K562 (cell line): Measurements from ENCODE around the gene TMF1. TPM values are rescaled to one million over a fixed set of nuclear protein-coding genes. Genes with fewer than 3 reads are reported as not detected.

Experiments used
- CHD2 ChIP-seq: IDR thresholded peaks from 2 replicates; pipeline ENCODE4 v1.6.1; 2011; ENCODE audit warnings: low read depth, low read length
- DNMT1 ChIP-seq: fragments of 450-650 bp; IDR thresholded peaks from 2 replicates; pipeline ENCODE4 v1.6.1; 2016; ENCODE audit warnings: antibody characterized with exemption, mild to moderate bottlenecking
- HDAC1 ChIP-seq, 2 experiments: fragments of 450-650 bp; IDR thresholded peaks; 2 replicates each; pipeline ENCODE4 v1.6.1; 2016 to 2017; ENCODE audit warnings: inconsistent platforms in 1 of 2, mild to moderate bottlenecking in 1 of 2, moderate library complexity in 1 of 2
- KAT7 ChIP-seq: sonication (generic); formaldehyde crosslinking; IDR thresholded peaks from 2 replicates; pipeline ENCODE4 v1.8.0; 2022; ENCODE audit warnings: missing genetic modification reagents, mild to moderate bottlenecking, borderline replicate concordance
- MBD2 ChIP-seq: sonication (generic); IDR thresholded peaks from 2 replicates; pipeline ENCODE4 v1.6.1; 2016; ENCODE audit warnings: low read depth, borderline replicate concordance
- TCF7L2 ChIP-seq: fragments of 150-350 bp; IDR thresholded peaks from 2 replicates; pipeline ENCODE4 v1.6.1; 2016; ENCODE audit warnings: low read depth, mild to moderate bottlenecking, low read length, moderate library complexity
- THRAP3 ChIP-seq: fragments of 450-650 bp; IDR thresholded peaks from 2 replicates; pipeline ENCODE4 v1.6.1; 2016; ENCODE audit warnings: mild to moderate bottlenecking, inconsistent platforms, borderline replicate concordance
- ZNF311 ChIP-seq: fragments of 250-450 bp; sonication (Bioruptor Pico); IDR thresholded peaks from 2 replicates; pipeline ENCODE4 v1.4.0; 2020; ENCODE audit warnings: mild to moderate bottlenecking, moderate library complexity
- polyA plus RNA-seq, 8 experiments: library from polyadenylated mRNA; depleted of rRNA in 4 of 8; stranded (reverse) in 5 of 8; unstranded in 3 of 8; fragments of >200 nt; fragmentation: Nextera tagmentation in 2 of 8; fragmentation: Illumina TruSeq in 1 of 8; extraction: Ambion mirVana in 2 of 8; extraction: Trizol in 1 of 8; gene quantifications; 2 replicates each; pipeline versions ENCODE4 v1.2.1 to v1.2.3, GENCODE V29; 2011 to 2014; ENCODE audit warnings: inconsistent platforms in 1 of 8, missing spikeins in 1 of 8
- total RNA-seq, 7 experiments: library from RNA; depleted of rRNA in 6 of 7; stranded (reverse); fragments of >200 nt in 6 of 7; fragmentation: Illumina TruSeq in 2 of 7; extraction: Trizol in 2 of 7; gene quantifications; 2 replicates each; pipeline versions ENCODE4 v1.2.1 to v1.2.3, GENCODE V29; 2011 to 2021; ENCODE audit warnings: low replicate concordance in 1 of 7
- TF ChIP-seq, protein P1 (sequence below): fragments of 250-450 bp; sonication (Bioruptor Pico); IDR thresholded peaks from 2 replicates; pipeline ENCODE4 v1.5.0; 2020; ENCODE audit warnings: mild to moderate bottlenecking
- TF ChIP-seq, protein P2 (sequence below), 3 experiments: fragments of 200-800 bp in 1 of 3; fragments of 250-450 bp in 1 of 3; fragments of 450-650 bp in 1 of 3; sonication (Bioruptor Pico) in 1 of 3; sonication (Bioruptor generic) in 1 of 3; formaldehyde crosslinking in 1 of 3; IDR thresholded peaks; 2 replicates each; pipeline versions ENCODE4 v1.6.1 to v1.8.0; 2016 to 2022; ENCODE audit warnings: mild to moderate bottlenecking in 2 of 3, missing genetic modification characterization in 2 of 3, missing compliant biosample characterization in 1 of 3, moderate library complexity in 1 of 3
- TF ChIP-seq, protein P3 (sequence below): fragments of 450-650 bp; IDR thresholded peaks from 2 replicates; pipeline ENCODE4 v1.6.1; 2017; ENCODE audit warnings: antibody characterized with exemption, mild to moderate bottlenecking
- TF ChIP-seq, protein P4 (sequence below): sonication (generic); formaldehyde crosslinking; IDR thresholded peaks from 2 replicates; pipeline ENCODE4 v1.8.0; 2022; ENCODE audit warnings: mild to moderate bottlenecking, low read depth, missing genetic modification reagents
- TF ChIP-seq, protein P5 (sequence below): fragments of 150-350 bp; IDR thresholded peaks from 2 replicates; pipeline ENCODE4 v1.6.1; 2014; ENCODE audit warnings: low read depth, mild to moderate bottlenecking, low read length, borderline replicate concordance

Gene TMF1
- total and polyA plus RNA-seq, 9 of the 15 experiments (the other 6 are each of a cell fraction or from before 2014, with no cell fraction given): 3.1 to 13.9 (median 10.3) TPM

DNA sequence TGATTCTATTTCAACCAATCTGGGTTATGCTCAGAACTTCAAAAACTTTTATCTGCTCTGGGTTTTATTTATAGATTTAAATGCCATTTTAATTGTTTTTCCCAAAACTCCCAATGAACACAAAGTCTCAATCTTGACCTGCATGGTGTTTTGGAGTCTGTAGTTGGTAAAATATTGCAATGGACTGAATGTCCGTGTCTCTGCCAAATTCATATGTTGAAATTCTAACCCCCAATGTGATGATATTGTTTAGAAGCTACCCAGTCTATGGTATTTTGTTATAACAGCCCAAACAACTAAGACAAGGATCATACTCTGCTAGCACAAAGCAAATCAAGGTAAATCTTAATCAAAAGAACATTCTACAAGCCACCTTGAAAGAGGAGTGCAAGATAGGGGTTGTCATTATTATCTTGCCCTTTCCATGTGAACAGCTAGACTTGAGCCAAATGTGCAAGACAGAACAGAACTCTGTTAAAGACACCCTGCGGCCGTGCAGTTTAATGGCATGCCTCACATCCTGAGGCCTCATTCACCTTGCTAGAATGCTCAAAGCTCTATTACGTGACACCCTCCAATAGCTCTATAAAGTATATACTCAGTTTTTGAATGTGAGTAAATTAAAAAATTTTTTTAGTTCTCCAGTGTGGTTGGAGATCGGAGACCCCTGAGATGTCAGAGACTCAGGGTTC is 46.2 kb downstream of the TMF1 start (continued):
- TF ChIP-seq, protein P1, sequence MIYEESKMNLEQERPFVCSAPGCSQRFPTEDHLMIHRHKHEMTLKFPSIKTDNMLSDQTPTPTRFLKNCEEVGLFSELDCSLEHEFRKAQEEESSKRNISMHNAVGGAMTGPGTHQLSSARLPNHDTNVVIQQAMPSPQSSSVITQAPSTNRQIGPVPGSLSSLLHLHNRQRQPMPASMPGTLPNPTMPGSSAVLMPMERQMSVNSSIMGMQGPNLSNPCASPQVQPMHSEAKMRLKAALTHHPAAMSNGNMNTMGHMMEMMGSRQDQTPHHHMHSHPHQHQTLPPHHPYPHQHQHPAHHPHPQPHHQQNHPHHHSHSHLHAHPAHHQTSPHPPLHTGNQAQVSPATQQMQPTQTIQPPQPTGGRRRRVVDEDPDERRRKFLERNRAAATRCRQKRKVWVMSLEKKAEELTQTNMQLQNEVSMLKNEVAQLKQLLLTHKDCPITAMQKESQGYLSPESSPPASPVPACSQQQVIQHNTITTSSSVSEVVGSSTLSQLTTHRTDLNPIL (CRISPR knock-in tag): no peak
- TF ChIP-seq MBD2: no peak
- no peak for TF ChIP-seq ZNF311 (CRISPR knock-in tag)
- TF ChIP-seq, protein P2, sequence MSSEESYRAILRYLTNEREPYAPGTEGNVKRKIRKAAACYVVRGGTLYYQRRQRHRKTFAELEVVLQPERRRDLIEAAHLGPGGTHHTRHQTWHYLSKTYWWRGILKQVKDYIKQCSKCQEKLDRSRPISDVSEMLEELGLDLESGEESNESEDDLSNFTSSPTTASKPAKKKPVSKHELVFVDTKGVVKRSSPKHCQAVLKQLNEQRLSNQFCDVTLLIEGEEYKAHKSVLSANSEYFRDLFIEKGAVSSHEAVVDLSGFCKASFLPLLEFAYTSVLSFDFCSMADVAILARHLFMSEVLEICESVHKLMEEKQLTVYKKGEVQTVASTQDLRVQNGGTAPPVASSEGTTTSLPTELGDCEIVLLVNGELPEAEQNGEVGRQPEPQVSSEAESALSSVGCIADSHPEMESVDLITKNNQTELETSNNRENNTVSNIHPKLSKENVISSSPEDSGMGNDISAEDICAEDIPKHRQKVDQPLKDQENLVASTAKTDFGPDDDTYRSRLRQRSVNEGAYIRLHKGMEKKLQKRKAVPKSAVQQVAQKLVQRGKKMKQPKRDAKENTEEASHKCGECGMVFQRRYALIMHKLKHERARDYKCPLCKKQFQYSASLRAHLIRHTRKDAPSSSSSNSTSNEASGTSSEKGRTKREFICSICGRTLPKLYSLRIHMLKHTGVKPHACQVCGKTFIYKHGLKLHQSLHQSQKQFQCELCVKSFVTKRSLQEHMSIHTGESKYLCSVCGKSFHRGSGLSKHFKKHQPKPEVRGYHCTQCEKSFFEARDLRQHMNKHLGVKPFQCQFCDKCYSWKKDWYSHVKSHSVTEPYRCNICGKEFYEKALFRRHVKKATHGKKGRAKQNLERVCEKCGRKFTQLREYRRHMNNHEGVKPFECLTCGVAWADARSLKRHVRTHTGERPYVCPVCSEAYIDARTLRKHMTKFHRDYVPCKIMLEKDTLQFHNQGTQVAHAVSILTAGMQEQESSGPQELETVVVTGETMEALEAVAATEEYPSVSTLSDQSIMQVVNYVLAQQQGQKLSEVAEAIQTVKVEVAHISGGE (CRISPR knock-in tag; IDR thresholded peaks at IDR 0.05): no peak
- no peak for TF ChIP-seq HDAC1 (IDR thresholded peaks at IDR 0.05)
- TF ChIP-seq KAT7: no peak
- TF ChIP-seq, protein P3, sequence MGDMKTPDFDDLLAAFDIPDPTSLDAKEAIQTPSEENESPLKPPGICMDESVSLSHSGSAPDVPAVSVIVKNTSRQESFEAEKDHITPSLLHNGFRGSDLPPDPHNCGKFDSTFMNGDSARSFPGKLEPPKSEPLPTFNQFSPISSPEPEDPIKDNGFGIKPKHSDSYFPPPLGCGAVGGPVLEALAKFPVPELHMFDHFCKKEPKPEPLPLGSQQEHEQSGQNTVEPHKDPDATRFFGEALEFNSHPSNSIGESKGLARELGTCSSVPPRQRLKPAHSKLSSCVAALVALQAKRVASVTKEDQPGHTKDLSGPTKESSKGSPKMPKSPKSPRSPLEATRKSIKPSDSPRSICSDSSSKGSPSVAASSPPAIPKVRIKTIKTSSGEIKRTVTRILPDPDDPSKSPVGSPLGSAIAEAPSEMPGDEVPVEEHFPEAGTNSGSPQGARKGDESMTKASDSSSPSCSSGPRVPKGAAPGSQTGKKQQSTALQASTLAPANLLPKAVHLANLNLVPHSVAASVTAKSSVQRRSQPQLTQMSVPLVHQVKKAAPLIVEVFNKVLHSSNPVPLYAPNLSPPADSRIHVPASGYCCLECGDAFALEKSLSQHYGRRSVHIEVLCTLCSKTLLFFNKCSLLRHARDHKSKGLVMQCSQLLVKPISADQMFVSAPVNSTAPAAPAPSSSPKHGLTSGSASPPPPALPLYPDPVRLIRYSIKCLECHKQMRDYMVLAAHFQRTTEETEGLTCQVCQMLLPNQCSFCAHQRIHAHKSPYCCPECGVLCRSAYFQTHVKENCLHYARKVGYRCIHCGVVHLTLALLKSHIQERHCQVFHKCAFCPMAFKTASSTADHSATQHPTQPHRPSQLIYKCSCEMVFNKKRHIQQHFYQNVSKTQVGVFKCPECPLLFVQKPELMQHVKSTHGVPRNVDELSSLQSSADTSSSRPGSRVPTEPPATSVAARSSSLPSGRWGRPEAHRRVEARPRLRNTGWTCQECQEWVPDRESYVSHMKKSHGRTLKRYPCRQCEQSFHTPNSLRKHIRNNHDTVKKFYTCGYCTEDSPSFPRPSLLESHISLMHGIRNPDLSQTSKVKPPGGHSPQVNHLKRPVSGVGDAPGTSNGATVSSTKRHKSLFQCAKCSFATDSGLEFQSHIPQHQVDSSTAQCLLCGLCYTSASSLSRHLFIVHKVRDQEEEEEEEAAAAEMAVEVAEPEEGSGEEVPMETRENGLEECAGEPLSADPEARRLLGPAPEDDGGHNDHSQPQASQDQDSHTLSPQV: no peak
- TF ChIP-seq, protein P4, sequence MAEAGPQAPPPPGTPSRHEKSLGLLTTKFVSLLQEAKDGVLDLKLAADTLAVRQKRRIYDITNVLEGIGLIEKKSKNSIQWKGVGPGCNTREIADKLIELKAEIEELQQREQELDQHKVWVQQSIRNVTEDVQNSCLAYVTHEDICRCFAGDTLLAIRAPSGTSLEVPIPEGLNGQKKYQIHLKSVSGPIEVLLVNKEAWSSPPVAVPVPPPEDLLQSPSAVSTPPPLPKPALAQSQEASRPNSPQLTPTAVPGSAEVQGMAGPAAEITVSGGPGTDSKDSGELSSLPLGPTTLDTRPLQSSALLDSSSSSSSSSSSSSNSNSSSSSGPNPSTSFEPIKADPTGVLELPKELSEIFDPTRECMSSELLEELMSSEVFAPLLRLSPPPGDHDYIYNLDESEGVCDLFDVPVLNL (CRISPR knock-in tag): no peak
- no peak for TF ChIP-seq DNMT1
- TF ChIP-seq THRAP3: no peak
- no peak for TF ChIP-seq CHD2
- TF ChIP-seq TCF7L2: no peak
- TF ChIP-seq, protein P5, sequence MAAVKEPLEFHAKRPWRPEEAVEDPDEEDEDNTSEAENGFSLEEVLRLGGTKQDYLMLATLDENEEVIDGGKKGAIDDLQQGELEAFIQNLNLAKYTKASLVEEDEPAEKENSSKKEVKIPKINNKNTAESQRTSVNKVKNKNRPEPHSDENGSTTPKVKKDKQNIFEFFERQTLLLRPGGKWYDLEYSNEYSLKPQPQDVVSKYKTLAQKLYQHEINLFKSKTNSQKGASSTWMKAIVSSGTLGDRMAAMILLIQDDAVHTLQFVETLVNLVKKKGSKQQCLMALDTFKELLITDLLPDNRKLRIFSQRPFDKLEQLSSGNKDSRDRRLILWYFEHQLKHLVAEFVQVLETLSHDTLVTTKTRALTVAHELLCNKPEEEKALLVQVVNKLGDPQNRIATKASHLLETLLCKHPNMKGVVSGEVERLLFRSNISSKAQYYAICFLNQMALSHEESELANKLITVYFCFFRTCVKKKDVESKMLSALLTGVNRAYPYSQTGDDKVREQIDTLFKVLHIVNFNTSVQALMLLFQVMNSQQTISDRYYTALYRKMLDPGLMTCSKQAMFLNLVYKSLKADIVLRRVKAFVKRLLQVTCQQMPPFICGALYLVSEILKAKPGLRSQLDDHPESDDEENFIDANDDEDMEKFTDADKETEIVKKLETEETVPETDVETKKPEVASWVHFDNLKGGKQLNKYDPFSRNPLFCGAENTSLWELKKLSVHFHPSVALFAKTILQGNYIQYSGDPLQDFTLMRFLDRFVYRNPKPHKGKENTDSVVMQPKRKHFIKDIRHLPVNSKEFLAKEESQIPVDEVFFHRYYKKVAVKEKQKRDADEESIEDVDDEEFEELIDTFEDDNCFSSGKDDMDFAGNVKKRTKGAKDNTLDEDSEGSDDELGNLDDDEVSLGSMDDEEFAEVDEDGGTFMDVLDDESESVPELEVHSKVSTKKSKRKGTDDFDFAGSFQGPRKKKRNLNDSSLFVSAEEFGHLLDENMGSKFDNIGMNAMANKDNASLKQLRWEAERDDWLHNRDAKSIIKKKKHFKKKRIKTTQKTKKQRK: no peak
